CD8-positive, alpha-beta memory T cell (primary cell): Measurements from ENCODE around the gene KRT3. TPM values are rescaled to one million over a fixed set of nuclear protein-coding genes. Genes with fewer than 3 reads are reported as not detected.

Source experiments
- CTCF ChIA-PET: fragments of 350-600 bp; sonication (Branson Sonifier 250); formaldehyde crosslinking; loops from one replicate; lab custom pipeline; 2021; ENCODE audit warnings: antibody characterized with exemption; lab: Charles Lee
- POLR2A ChIA-PET: fragments of 350-600 bp; sonication (Branson Sonifier 250); formaldehyde crosslinking; loops from one replicate; lab custom pipeline; 2021; ENCODE audit warnings: antibody characterized with exemption; lab: Charles Lee
- DNase-seq, 5 donors: peaks; one replicate each; pipeline versions ENCODE4 v3.0.0 to v3.0.0-alpha.2; 2020 to 2022; ENCODE audit warnings: mixed read lengths in 1 of 5
- H3K27ac ChIP-seq: one replicate; pipeline ENCODE4 v1.7.0; 2013; ENCODE audit warnings: low read depth, mild to moderate bottlenecking, low read length, moderate library complexity
- H3K27me3 ChIP-seq: 2 replicates; pipeline ENCODE4 v1.7.0; 2013; ENCODE audit warnings: low read length, mild to moderate bottlenecking; ENCODE audit not compliant: insufficient read depth, poor library complexity, severe bottlenecking
- H3K36me3 ChIP-seq: 2 replicates; pipeline ENCODE4 v1.7.0; 2013; ENCODE audit warnings: mild to moderate bottlenecking, low read length, moderate library complexity; ENCODE audit not compliant: insufficient read depth
- H3K4me1 ChIP-seq: 2 replicates; pipeline ENCODE4 v1.7.0; 2013; ENCODE audit warnings: mild to moderate bottlenecking, low read length, moderate library complexity; ENCODE audit not compliant: insufficient read depth
- H3K4me3 ChIP-seq: 2 replicates; pipeline ENCODE4 v1.7.0; 2013; ENCODE audit warnings: mild to moderate bottlenecking, low read length
- H3K9me3 ChIP-seq: 2 replicates; pipeline ENCODE4 v1.7.0; 2013; ENCODE audit warnings: mild to moderate bottlenecking, low read length
- H3K27ac Mint-ChIP-seq, 8 donors: one replicate each; pipeline ENCODE4 v1.8.0; 2020 to 2021; ENCODE audit warnings: mixed read lengths in 8 of 8, mild to moderate bottlenecking in 6 of 8, inconsistent platforms in 3 of 8, moderate library complexity in 3 of 8
- H3K27me3 Mint-ChIP-seq, 2 donors: one replicate each; pipeline ENCODE4 v1.8.0; 2020 to 2021; ENCODE audit warnings: mixed read lengths in 2 of 2, mild to moderate bottlenecking in 1 of 2, moderate library complexity in 1 of 2
- H3K36me3 Mint-ChIP-seq, 3 donors: one replicate each; pipeline ENCODE4 v1.8.0; 2020 to 2021; ENCODE audit warnings: mixed read lengths in 3 of 3, inconsistent platforms in 1 of 3, mild to moderate bottlenecking in 1 of 3
- H3K4me1 Mint-ChIP-seq, 3 donors: one replicate each; pipeline ENCODE4 v1.8.0; 2020 to 2021; ENCODE audit warnings: mixed read lengths in 3 of 3, inconsistent platforms in 1 of 3, mild to moderate bottlenecking in 1 of 3
- H3K4me3 Mint-ChIP-seq, 7 donors: one replicate each; pipeline ENCODE4 v1.8.0; 2020 to 2021; ENCODE audit warnings: mixed read lengths in 7 of 7, mild to moderate bottlenecking in 6 of 7, moderate library complexity in 4 of 7, inconsistent platforms in 2 of 7
- H3K9me3 Mint-ChIP-seq, 5 donors: one replicate each; pipeline ENCODE4 v1.8.0; 2020 to 2022; ENCODE audit warnings: mixed read lengths in 5 of 5, mild to moderate bottlenecking in 3 of 5, moderate library complexity in 2 of 5, inconsistent platforms in 1 of 5
- polyA plus RNA-seq: library from polyadenylated mRNA; unstranded; fragments of 300-500 nt; fragmentation: Illumina TruSeq; gene quantifications from one replicate; pipeline ENCODE4 v1.2.3, GENCODE V29; 2021
- total RNA-seq, 2 experiments: library from RNA; stranded (reverse); gene quantifications; one replicate each; pipeline ENCODE4 v1.2.3, GENCODE V29; 2021

The KRT3 gene
- total and polyA plus RNA-seq, 3 experiments from 2014 or later: not detected

DNA sequence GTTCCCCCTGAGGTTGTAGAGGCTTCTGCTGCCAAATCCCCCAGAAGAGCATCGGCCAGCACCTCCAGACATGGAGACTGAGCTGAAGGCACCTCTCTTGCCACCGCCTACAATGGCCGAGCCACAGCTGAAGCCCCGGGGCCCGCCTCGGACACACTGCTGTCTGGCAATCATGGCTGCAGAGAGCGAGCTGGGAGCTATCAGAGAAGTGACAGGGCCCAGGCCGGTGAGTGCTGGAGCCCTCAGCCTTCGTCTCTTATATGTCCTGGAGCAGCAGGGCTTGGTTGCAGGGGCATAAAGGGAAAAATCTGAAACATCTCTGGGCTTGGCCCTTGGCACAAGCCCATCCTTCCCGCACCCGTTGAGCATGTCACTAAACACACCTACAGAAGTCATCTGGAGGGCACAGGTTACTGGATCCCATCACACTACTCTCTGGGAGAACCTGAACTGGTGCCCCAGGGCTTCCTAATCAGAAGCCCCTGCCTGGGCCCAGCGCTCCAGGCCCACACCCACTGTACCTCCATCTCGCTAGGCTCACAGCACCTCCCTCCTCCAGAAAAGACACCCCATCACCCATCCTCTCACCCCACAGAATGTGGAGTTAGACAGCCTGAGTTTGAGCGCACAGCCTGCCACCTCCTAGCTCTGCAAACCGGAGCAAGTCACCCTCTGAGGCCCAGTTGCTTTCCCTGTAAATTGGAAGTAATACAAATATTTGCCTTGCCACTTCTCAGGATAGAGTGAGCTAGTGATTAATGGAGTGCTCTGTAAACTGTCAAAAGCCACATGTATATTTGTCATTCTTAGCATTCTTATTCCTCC, 18.2 kb upstream of the KRT3 start, which contains the start of gene KRT4:
Gene KRT4 (minus strand): TSS at position 232 of the 825 bp plus-strand sequence. CDS start 58 bp downstream, at position 174.
- ChIA-PET POLR2A (no interaction called here), CTCF (interaction anchor here (0.6 to 0.8 kb wide), 2 partner anchors 159 to 228 kb away, joined by 3 read pairs; no protein-coding TSS in a partner anchor)
- Histone ChIP-seq H3K4me1 (peaks cover 14% of the 10 kb centered on the region), H3K9me3 (no peaks in the 10 kb centered on the region), H3K4me3 (no peak within 1 kb of the TSS), H3K27ac (no peak within 1 kb of the TSS), H3K36me3 (no peaks in the 10 kb centered on the region), H3K27me3 (no peaks in the 10 kb centered on the region)
- H3K4me1 Mint-ChIP-seq: peaks cover 3 to 5% (median 4%) of the 10 kb centered on the region in 3 donors
- no peak for DNase-seq
- peak within 1 kb of the TSS in 2 of 8 donors; percentile 5 to 37 for H3K27ac Mint-ChIP-seq
- H3K27me3 Mint-ChIP-seq: peaks cover 15 to 19% of the 10 kb centered on the region in 2 donors
- H3K4me3 Mint-ChIP-seq: no peak within 1 kb of the TSS
- H3K9me3 Mint-ChIP-seq: no peaks in the 10 kb centered on the region
- H3K36me3 Mint-ChIP-seq: no peaks in the 10 kb centered on the region

DNA sequence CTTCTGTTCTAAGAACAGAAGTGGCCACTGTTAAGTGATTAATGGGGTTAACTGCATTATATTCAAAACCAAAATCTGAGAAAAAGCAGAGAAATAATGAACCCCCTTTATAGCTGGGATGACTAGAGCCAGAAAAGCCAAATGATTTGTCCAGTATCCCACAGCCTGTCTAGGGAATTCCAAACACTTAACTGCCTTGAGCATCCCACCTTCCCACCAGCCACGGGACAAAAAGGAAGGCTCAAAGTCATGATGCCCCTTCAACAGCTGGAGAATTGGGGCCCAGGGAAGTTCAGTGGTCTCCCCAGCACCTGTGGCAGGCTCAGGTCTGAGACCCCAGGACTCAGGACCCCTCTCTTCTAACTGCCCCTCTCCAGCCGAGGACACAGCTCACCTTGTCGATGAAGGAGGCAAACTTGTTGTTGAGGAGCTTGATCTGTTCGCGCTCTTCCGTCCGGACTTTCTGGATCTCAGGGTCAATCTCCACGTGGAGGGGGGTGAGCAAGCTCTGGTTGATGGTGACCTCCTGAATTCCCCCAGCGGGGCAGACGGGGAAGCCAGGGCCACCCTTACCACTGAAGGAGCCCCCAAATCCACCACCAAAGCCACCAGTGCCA, 17.4 kb upstream of the KRT3 start:
- no peak overlapping the region for H3K27ac Mint-ChIP-seq
- no peak overlapping the region for H3K4me3 Mint-ChIP-seq
- no peaks in the 10 kb centered on the region for H3K27me3 ChIP-seq
- POLR2A ChIA-PET: no interaction called here
- no peak for DNase-seq
- no peak overlapping the region for H3K4me3 ChIP-seq
- no peaks in the 10 kb centered on the region for H3K9me3 ChIP-seq
- H3K36me3 Mint-ChIP-seq: no peaks in the 10 kb centered on the region
- H3K4me1 ChIP-seq: peaks cover 12% of the 10 kb centered on the region
- H3K9me3 Mint-ChIP-seq: no peaks in the 10 kb centered on the region
- peaks cover 3 to 5% (median 4%) of the 10 kb centered on the region in 3 donors for H3K4me1 Mint-ChIP-seq
- H3K36me3 ChIP-seq: no peaks in the 10 kb centered on the region
- CTCF ChIA-PET: interaction anchor here (0.6 to 1.6 kb wide), 3 partner anchors 72 to 227 kb away, joined by 3 read pairs; no protein-coding TSS in a partner anchor
- no peak overlapping the region for H3K27ac ChIP-seq
- H3K27me3 Mint-ChIP-seq: peaks cover 10 to 21% of the 10 kb centered on the region in 2 donors

DNA sequence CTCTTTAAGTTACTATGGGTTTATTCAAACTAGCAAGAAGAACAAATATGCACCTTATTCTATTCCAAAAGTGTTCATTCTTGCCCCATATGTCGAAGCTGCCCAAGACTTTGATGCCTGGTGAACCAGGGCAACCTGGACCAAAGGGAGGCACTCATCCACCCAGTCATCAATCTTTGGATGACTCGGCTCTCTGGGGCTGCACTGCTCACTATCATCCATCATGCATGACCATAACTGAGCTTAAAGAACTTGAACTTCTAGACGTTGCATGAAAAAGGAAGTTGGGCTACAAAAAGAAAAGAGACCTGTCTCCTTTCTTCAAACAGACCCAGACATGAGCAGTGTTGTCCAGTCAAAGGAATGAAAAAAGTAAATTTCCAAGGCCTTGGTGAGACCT, 16.8 kb upstream of the KRT3 start:
- POLR2A ChIA-PET: no interaction called here

DNA sequence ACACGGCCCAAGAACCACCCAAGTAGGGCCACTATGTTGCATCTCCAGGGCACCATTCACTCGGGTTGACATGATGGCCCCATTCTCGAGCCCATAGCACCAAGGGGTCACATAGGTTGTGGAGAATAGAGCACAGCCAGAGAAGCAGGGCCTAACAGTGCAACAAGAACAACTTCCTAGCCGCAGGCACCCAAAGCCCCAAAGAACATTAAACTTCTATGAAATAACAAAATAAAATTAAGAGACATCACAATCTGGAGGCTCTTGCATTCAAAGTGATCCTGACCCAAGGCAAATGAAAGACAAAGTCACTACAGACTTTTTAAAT, 16.1 kb upstream of the KRT3 start:
- H3K4me3 ChIP-seq: no peak overlapping the region
- Mint-ChIP-seq H3K36me3 (no peaks in the 10 kb centered on the region), H3K27ac (no peak overlapping the region), H3K4me3 (no peak overlapping the region), H3K27me3 (peaks cover 6 to 21% of the 10 kb centered on the region in 2 donors), H3K9me3 (no peaks in the 10 kb centered on the region), H3K4me1 (no peaks in the 10 kb centered on the region)
- DNase-seq: no peak
- H3K27me3 ChIP-seq: no peaks in the 10 kb centered on the region
- H3K9me3 ChIP-seq: no peaks in the 10 kb centered on the region
- H3K4me1 ChIP-seq: no peaks in the 10 kb centered on the region
- H3K36me3 ChIP-seq: no peaks in the 10 kb centered on the region
- no peak overlapping the region for H3K27ac ChIP-seq
- POLR2A ChIA-PET: no interaction called here
- CTCF ChIA-PET: interaction anchor here (1.6 kb wide), 1 partner anchor 73 kb away, joined by 3 read pairs; no protein-coding TSS in a partner anchor

More for the DNA sequence above, 16.8 kb upstream of the KRT3 start:
- DNase-seq: no peak
- H3K9me3 Mint-ChIP-seq: no peaks in the 10 kb centered on the region
- peaks cover 8 to 21% of the 10 kb centered on the region in 2 donors for H3K27me3 Mint-ChIP-seq
- Histone ChIP-seq H3K27me3 (no peaks in the 10 kb centered on the region), H3K36me3 (no peaks in the 10 kb centered on the region), H3K4me3 (no peak overlapping the region), H3K4me1 (peaks cover 6% of the 10 kb centered on the region), H3K9me3 (no peaks in the 10 kb centered on the region), H3K27ac (no peak overlapping the region)
- no peak overlapping the region for H3K27ac Mint-ChIP-seq
- CTCF ChIA-PET: interaction anchor here (1.6 kb wide), 1 partner anchor 72 kb away, joined by 3 read pairs; no protein-coding TSS in a partner anchor
- peaks cover 3 to 5% (median 4%) of the 10 kb centered on the region in 3 donors for H3K4me1 Mint-ChIP-seq
- H3K4me3 Mint-ChIP-seq: no peak overlapping the region
- H3K36me3 Mint-ChIP-seq: no peaks in the 10 kb centered on the region

DNA sequence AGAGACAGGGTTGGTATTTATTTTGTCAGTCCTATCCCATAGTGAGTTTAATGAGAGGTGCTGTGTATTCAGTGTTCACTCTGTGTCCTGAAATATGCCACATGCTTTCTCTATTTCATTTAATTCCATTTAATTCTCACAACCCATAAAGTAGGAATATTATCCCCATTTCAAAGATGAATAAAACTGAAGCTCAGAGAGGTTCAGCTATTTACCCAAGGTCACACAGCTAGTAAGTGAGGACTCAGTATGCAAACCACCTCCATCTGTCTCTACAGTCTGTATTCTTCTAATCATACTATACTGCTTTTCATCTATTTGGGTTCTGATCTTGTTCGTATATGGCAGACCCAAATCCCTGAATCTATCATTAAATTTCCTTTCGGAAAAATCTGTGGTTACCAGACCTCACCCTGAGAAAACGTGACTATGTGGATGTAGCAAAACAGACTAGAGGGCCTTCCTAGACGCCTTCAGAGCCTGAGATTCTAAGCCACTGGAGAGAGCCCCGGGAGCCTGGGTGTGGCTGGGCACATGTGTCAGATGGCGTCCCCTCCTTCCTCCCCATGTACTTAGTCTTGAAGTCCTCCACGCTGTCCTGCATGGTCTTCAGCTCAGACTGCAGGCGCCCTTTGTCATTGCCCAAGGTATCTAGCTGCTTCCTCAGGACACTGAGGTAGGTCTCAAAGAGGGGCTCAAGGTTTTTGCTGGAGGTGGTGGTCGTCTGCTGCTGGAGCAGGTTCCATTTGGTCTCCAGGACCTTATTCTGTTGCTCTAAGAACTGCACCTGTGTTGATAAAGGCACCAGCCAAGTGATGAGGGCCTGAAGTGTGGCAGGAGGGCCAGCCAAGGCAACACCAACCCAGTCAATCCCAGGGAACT, 15.5 kb upstream of the KRT3 start:
- Mint-ChIP-seq H3K27ac (no peak overlapping the region), H3K9me3 (no peaks in the 10 kb centered on the region), H3K4me1 (no peaks in the 10 kb centered on the region), H3K4me3 (no peak overlapping the region), H3K27me3 (peaks cover 6 to 24% of the 10 kb centered on the region in 2 donors), H3K36me3 (no peaks in the 10 kb centered on the region)
- no peaks in the 10 kb centered on the region for H3K36me3 ChIP-seq
- no peaks in the 10 kb centered on the region for H3K27me3 ChIP-seq
- POLR2A ChIA-PET: no interaction called here
- H3K4me1 ChIP-seq: no peaks in the 10 kb centered on the region
- DNase-seq: no peak
- no peak overlapping the region for H3K27ac ChIP-seq
- H3K4me3 ChIP-seq: no peak overlapping the region
- CTCF ChIA-PET: interaction anchor here (1.6 kb wide), 1 partner anchor 74 kb away, joined by 3 read pairs; no protein-coding TSS in a partner anchor
- no peaks in the 10 kb centered on the region for H3K9me3 ChIP-seq

DNA sequence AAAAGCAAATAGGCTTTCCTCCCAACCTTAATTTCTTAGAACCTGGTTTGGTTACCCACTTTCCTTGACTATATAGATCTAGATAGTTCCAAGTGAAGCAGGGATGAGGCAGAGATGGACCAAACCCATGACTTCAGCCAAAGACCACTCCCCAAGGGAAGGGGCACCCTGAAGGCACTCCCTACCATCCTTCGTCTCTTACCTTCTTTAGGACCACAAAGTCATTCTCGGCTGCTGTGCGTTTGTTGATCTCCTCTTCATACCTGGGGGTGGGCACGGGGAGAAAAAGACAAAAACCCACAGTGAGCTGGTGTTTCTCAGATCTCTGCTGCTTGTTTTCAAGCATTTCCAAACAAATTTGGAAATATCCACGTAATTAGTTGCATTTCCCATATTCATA, 14.6 kb upstream of the KRT3 start:
- peak overlapping the region in 1 of 7 donors; percentile 1 for H3K4me3 Mint-ChIP-seq
- no peaks in the 10 kb centered on the region for H3K9me3 Mint-ChIP-seq
- no peaks in the 10 kb centered on the region for H3K36me3 Mint-ChIP-seq
- ChIA-PET CTCF (no interaction called here), POLR2A (no interaction called here)
- peaks cover 7 to 24% of the 10 kb centered on the region in 2 donors for H3K27me3 Mint-ChIP-seq
- no peaks in the 10 kb centered on the region for H3K4me1 ChIP-seq
- H3K9me3 ChIP-seq: no peaks in the 10 kb centered on the region
- no peaks in the 10 kb centered on the region for H3K27me3 ChIP-seq
- DNase-seq: no peak
- no peak overlapping the region for H3K4me3 ChIP-seq
- no peaks in the 10 kb centered on the region for H3K4me1 Mint-ChIP-seq
- no peak overlapping the region for H3K27ac Mint-ChIP-seq
- H3K27ac ChIP-seq: no peak overlapping the region
- H3K36me3 ChIP-seq: no peaks in the 10 kb centered on the region

DNA sequence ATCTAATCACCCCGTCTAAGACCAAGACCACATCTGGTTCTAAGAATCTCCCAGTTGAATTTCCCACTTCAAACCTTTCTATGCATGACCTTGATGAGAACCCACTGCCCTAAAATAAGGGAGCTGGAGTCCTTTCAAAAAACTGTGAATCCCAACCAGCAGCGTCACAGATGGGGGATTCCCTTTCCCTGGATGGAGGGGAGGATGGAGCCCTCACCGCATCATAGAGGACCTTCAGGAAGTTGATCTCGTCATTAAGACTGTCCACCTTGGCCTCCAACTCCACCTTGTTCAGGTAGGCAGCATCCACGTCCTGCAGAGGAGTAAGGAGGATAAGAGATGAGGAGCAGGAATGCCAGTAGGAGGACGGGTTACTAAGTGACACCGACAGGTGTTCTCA, 13.2 kb upstream of the KRT3 start:
- H3K4me3 ChIP-seq: no peak overlapping the region
- no peak for DNase-seq
- ChIA-PET CTCF (no interaction called here), POLR2A (no interaction called here)
- Mint-ChIP-seq H3K9me3 (no peaks in the 10 kb centered on the region), H3K27ac (no peak overlapping the region), H3K36me3 (no peaks in the 10 kb centered on the region), H3K4me3 (no peak overlapping the region), H3K4me1 (no peaks in the 10 kb centered on the region), H3K27me3 (peaks cover 7 to 24% of the 10 kb centered on the region in 2 donors)
- H3K9me3 ChIP-seq: no peaks in the 10 kb centered on the region
- H3K4me1 ChIP-seq: no peaks in the 10 kb centered on the region
- no peak overlapping the region for H3K27ac ChIP-seq
- H3K27me3 ChIP-seq: no peaks in the 10 kb centered on the region
- H3K36me3 ChIP-seq: no peaks in the 10 kb centered on the region
